HL-60 (cell line): ENCODE results near the gene COPB1.

Experiments
- DNase-seq, 2 experiments: peaks; one replicate each; pipeline ENCODE4 v3.0.0-alpha.2; 2010 to 2020; ENCODE audit warnings: low read depth in 1 of 2, low spot score in 1 of 2
- H3K27ac ChIP-seq: fragments of 250-450 bp; sonication (Bioruptor Pico); replicated peaks from 2 replicates; pipeline ENCODE4 v1.5.1; 2020; ENCODE audit warnings: mild to moderate bottlenecking, moderate library complexity
- H3K27me3 ChIP-seq: fragments of 250-450 bp; sonication (Bioruptor Pico); 2 replicates; pipeline ENCODE4 v1.5.1; 2021; ENCODE audit warnings: mild to moderate bottlenecking, moderate library complexity; ENCODE audit not compliant: insufficient read depth, poor library complexity, severe bottlenecking
- H3K4me3 ChIP-seq: replicated peaks from 2 replicates; pipeline ENCODE4 v1.5.1; 2011; ENCODE audit warnings: mild to moderate bottlenecking, control low read depth, low read length; ENCODE audit not compliant: insufficient read depth
- CTCF ChIP-seq: IDR thresholded peaks from one replicate; pipeline ENCODE4 v1.5.1; 2011; ENCODE audit warnings: low read length, control low read depth, inconsistent platforms; ENCODE audit not compliant: insufficient read depth
- GABPA ChIP-seq: IDR thresholded peaks from 2 replicates; pipeline ENCODE4 v1.6.1; 2012; ENCODE audit warnings: low read depth
- POLR2AphosphoS5 ChIP-seq: IDR thresholded peaks from 2 replicates; pipeline ENCODE4 v1.6.1; 2012; ENCODE audit warnings: low read depth
- REST ChIP-seq: IDR thresholded peaks from 2 replicates; pipeline ENCODE4 v1.6.1; 2012; ENCODE audit warnings: low read depth; ENCODE audit not compliant: insufficient replicate concordance
- SPI1 ChIP-seq: IDR thresholded peaks from 2 replicates; pipeline ENCODE4 v1.6.1; 2012; ENCODE audit warnings: low read depth, mild to moderate bottlenecking, borderline replicate concordance

The COPB1 gene

GRCh38 chr11:14455648-14456430 is 43.8 kb downstream of the COPB1 start:
- no peak overlapping the region for H3K27ac ChIP-seq
- TF ChIP-seq CTCF (no peak), SPI1 (no peak), GABPA (no peak), POLR2AphosphoS5 (no peak), REST (no peak)
- H3K27me3 ChIP-seq: no peaks in the 10 kb centered on the region
- H3K4me3 ChIP-seq: no peak overlapping the region
- no peak for DNase-seq

- TF ChIP-seq SPI1 (no peak), CTCF (no peak)
- no peak for DNase-seq
- no peak overlapping the region for H3K27ac ChIP-seq
These were observed 44.6 kb downstream of the COPB1 start for GRCh38 chr11:14454861-14455632.

GRCh38 chr11:14451825-14452224 is 47.8 kb downstream of the COPB1 start:
- no peak overlapping the region for H3K27ac ChIP-seq
- no peak for DNase-seq
- no peak for TF ChIP-seq CTCF
- no peak for TF ChIP-seq GABPA
- peak; percentile 90 for TF ChIP-seq SPI1
- TF ChIP-seq REST: no peak
- no peak for TF ChIP-seq POLR2AphosphoS5

More at GRCh38 chr11:14454861-14455632, 44.6 kb downstream of the COPB1 start:
- H3K4me3 ChIP-seq: no peak overlapping the region
- no peaks in the 10 kb centered on the region for H3K27me3 ChIP-seq

More at GRCh38 chr11:14451825-14452224, 47.8 kb downstream of the COPB1 start:
- H3K27me3 ChIP-seq: no peaks in the 10 kb centered on the region
- no peak overlapping the region for H3K4me3 ChIP-seq
